HepG2 (cell line): ENCODE results near the gene HIF1AN. TPM values are rescaled to one million over a fixed set of nuclear protein-coding genes. Genes with fewer than 3 reads are reported as not detected.

Experiments used
- EP300 ChIP-seq, 3 experiments: sonication (generic) in 1 of 3; formaldehyde crosslinking in 1 of 3; IDR thresholded peaks; 2 replicates each; pipeline versions ENCODE4 v1.5.1 to v1.6.1; 2011 to 2020; ENCODE audit warnings: low read depth in 2 of 3, low read length in 2 of 3, borderline replicate concordance in 1 of 3, improper control_type of control experiment in 1 of 3, mild to moderate bottlenecking in 1 of 3, missing genetic modification reagents in 1 of 3, moderate library complexity in 1 of 3
- GPN1 ChIP-seq: sonication (generic); formaldehyde crosslinking; IDR thresholded peaks from 2 replicates; pipeline ENCODE4 v1.5.1; 2020; ENCODE audit warnings: missing genetic modification reagents, borderline replicate concordance
- HNRNPH1 ChIP-seq: fragments of 200-400 bp; formaldehyde crosslinking; optimal IDR thresholded peaks from 2 replicates; pipeline ENCODE3; 2017; ENCODE audit warnings: mild to moderate bottlenecking, low read depth, low read length
- HNRNPL ChIP-seq: fragments of 200-400 bp; formaldehyde crosslinking; IDR thresholded peaks from 2 replicates; pipeline ENCODE4 v1.6.1; 2017; ENCODE audit warnings: mild to moderate bottlenecking, low read depth, low read length
- MXI1 ChIP-seq: IDR thresholded peaks from 3 replicates; pipeline ENCODE4 v1.6.1; 2012; ENCODE audit warnings: low read depth, low read length, inconsistent platforms, borderline replicate concordance
- NPAS2 ChIP-seq: sonication (generic); formaldehyde crosslinking; IDR thresholded peaks from 2 replicates; pipeline ENCODE4 v1.8.0; 2022; ENCODE audit warnings: mild to moderate bottlenecking, missing genetic modification reagents, borderline replicate concordance
- RORA ChIP-seq: sonication (generic); formaldehyde crosslinking; IDR thresholded peaks from 2 replicates; pipeline ENCODE4 v1.5.0; 2020; ENCODE audit warnings: mild to moderate bottlenecking, missing genetic modification reagents, moderate library complexity
- SMC3 ChIP-seq: IDR thresholded peaks from 2 replicates; pipeline ENCODE4 v1.6.1; 2011; ENCODE audit warnings: low read length, improper control_type of control experiment
- YY1 ChIP-seq: IDR thresholded peaks from 2 replicates; pipeline ENCODE4 v1.6.1; 2011; ENCODE audit warnings: low read length, low read depth, moderate library complexity, mild to moderate bottlenecking; ENCODE audit not compliant: insufficient read depth, insufficient replicate concordance
- ZMAT3 ChIP-seq: sonication (generic); formaldehyde crosslinking; conservative IDR thresholded peaks from 2 replicates; pipeline ENCODE4 v1.7.0; 2021; ENCODE audit warnings: missing genetic modification reagents
- ZMYM3 ChIP-seq: sonication (generic); formaldehyde crosslinking; IDR thresholded peaks from 2 replicates; pipeline ENCODE4 v1.5.1; 2020; ENCODE audit warnings: mild to moderate bottlenecking, missing genetic modification reagents
- ZNF235 ChIP-seq: sonication (generic); formaldehyde crosslinking; IDR thresholded peaks from 2 replicates; pipeline ENCODE4 v1.8.1; 2023; ENCODE audit warnings: mild to moderate bottlenecking, missing genetic modification reagents, borderline replicate concordance
- ZNF446 ChIP-seq: sonication (generic); formaldehyde crosslinking; IDR thresholded peaks from 2 replicates; pipeline ENCODE4 v1.5.0; 2020; ENCODE audit warnings: mild to moderate bottlenecking, missing genetic modification reagents
- ZNF496 ChIP-seq: sonication (generic); formaldehyde crosslinking; IDR thresholded peaks from 2 replicates; pipeline ENCODE4 v1.8.1; 2023; ENCODE audit warnings: mild to moderate bottlenecking, moderate library complexity, missing genetic modification reagents; ENCODE audit not compliant: insufficient replicate concordance
- ZNF556 ChIP-seq: sonication (generic); formaldehyde crosslinking; IDR thresholded peaks from 2 replicates; pipeline ENCODE4 v1.4.0; 2020; ENCODE audit warnings: mild to moderate bottlenecking, missing genetic modification reagents, borderline replicate concordance
- polyA plus RNA-seq, 8 experiments: library from polyadenylated mRNA; depleted of rRNA in 3 of 8; stranded (reverse) in 7 of 8; unstranded in 1 of 8; fragments of >200 nt; fragmentation: Illumina TruSeq in 4 of 8; extraction: Trizol in 4 of 8; gene quantifications; 2 replicates each; pipeline versions ENCODE4 v1.2.1 to v1.2.3, GENCODE V29; 2011 to 2016; ENCODE audit warnings: low read depth in 4 of 8, missing spikeins in 1 of 8, mixed read lengths in 1 of 8; ENCODE audit not compliant: insufficient read depth in 1 of 8
- total RNA-seq, 5 experiments: library from RNA; depleted of rRNA; stranded (reverse); fragments of >200 nt; fragmentation: Illumina TruSeq; extraction: Trizol; gene quantifications; 2 replicates each; pipeline ENCODE4 v1.2.3, GENCODE V29; 2016; ENCODE audit warnings: low read depth in 1 of 5
- TF ChIP-seq, protein P1 (sequence below): IDR thresholded peaks from 2 replicates; pipeline ENCODE4 v1.6.1; 2016; ENCODE audit warnings: control low read depth
- TF ChIP-seq, protein P2 (sequence below): sonication (generic); formaldehyde crosslinking; IDR thresholded peaks from 2 replicates; pipeline ENCODE4 v1.4.0; 2020; ENCODE audit warnings: mild to moderate bottlenecking, missing genetic modification reagents
- TF ChIP-seq, protein P3 (sequence below): sonication (generic); formaldehyde crosslinking; IDR thresholded peaks from 2 replicates; pipeline ENCODE4 v1.8.0; 2022; ENCODE audit warnings: mild to moderate bottlenecking, missing genetic modification reagents
- TF ChIP-seq, protein P4 (sequence below): sonication (generic); formaldehyde crosslinking; IDR thresholded peaks from 2 replicates; pipeline ENCODE4 v1.4.0; 2020; ENCODE audit warnings: missing genetic modification reagents
- TF ChIP-seq, protein P5 (sequence below): sonication (generic); formaldehyde crosslinking; IDR thresholded peaks from 2 replicates; pipeline ENCODE4 v1.8.0; 2022; ENCODE audit warnings: missing genetic modification reagents, mild to moderate bottlenecking, inconsistent platforms, borderline replicate concordance

HIF1AN gene
- total and polyA plus RNA-seq, 2 of the 13 experiments (the other 11 are each of a cell fraction or from before 2014, with no cell fraction given) = 8.6 to 10.7 TPM

DNA sequence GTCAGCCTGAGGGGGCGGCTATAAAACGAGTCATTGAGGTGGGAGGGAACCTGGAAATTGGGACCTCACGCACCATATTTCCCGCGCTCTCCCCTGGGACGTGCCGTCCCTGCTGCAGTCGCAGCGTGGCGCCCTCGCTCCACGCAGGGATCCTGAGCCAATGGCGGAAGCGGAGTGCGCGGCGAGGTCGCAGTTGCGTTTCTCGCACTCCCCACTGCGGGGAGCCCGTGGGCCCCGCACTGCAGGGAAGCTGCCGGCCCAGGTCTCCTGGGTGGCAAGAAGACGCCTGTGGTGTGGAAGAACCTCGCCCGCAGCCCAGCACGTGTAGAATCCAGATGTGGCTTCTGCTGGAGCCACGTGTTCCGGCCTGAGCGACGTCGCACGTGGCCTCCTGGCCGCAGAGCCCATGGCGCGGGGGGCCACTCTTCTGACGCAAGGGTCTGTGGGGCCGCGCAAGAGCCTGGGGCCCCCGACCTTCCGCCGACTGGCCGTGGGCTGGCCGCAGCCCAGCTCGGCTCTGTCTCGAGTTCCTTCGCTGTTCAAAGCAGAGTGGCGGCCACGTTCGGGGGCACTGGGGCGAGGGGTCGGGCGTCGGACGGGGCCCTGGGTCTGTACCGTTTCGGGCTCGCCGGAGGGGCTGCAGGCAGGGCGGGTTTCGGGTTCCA is 26.4 kb downstream of the HIF1AN start (continued):
- TF ChIP-seq, protein P1, sequence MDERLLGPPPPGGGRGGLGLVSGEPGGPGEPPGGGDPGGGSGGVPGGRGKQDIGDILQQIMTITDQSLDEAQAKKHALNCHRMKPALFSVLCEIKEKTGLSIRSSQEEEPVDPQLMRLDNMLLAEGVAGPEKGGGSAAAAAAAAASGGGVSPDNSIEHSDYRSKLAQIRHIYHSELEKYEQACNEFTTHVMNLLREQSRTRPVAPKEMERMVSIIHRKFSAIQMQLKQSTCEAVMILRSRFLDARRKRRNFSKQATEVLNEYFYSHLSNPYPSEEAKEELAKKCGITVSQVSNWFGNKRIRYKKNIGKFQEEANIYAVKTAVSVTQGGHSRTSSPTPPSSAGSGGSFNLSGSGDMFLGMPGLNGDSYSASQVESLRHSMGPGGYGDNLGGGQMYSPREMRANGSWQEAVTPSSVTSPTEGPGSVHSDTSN (CRISPR knock-in tag) = no peak
- TF ChIP-seq ZNF556 (CRISPR knock-in tag) = no peak
- TF ChIP-seq HNRNPL = no peak
- peak; percentile 14; the same call in 1 of the 2 replicates for TF ChIP-seq SMC3
- TF ChIP-seq GPN1 = no peak
- no peak for TF ChIP-seq MXI1
- no peak for TF ChIP-seq HNRNPH1
- no peak for TF ChIP-seq RORA (CRISPR knock-in tag)
- TF ChIP-seq, protein P2, sequence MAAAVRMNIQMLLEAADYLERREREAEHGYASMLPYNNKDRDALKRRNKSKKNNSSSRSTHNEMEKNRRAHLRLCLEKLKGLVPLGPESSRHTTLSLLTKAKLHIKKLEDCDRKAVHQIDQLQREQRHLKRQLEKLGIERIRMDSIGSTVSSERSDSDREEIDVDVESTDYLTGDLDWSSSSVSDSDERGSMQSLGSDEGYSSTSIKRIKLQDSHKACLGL = no peak
- TF ChIP-seq YY1 = peak; percentile 84
- TF ChIP-seq, protein P3, sequence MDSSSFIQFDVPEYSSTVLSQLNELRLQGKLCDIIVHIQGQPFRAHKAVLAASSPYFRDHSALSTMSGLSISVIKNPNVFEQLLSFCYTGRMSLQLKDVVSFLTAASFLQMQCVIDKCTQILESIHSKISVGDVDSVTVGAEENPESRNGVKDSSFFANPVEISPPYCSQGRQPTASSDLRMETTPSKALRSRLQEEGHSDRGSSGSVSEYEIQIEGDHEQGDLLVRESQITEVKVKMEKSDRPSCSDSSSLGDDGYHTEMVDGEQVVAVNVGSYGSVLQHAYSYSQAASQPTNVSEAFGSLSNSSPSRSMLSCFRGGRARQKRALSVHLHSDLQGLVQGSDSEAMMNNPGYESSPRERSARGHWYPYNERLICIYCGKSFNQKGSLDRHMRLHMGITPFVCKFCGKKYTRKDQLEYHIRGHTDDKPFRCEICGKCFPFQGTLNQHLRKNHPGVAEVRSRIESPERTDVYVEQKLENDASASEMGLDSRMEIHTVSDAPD (CRISPR knock-in tag) = no peak
- no peak for TF ChIP-seq ZNF235 (CRISPR knock-in tag)
- TF ChIP-seq, protein P4, sequence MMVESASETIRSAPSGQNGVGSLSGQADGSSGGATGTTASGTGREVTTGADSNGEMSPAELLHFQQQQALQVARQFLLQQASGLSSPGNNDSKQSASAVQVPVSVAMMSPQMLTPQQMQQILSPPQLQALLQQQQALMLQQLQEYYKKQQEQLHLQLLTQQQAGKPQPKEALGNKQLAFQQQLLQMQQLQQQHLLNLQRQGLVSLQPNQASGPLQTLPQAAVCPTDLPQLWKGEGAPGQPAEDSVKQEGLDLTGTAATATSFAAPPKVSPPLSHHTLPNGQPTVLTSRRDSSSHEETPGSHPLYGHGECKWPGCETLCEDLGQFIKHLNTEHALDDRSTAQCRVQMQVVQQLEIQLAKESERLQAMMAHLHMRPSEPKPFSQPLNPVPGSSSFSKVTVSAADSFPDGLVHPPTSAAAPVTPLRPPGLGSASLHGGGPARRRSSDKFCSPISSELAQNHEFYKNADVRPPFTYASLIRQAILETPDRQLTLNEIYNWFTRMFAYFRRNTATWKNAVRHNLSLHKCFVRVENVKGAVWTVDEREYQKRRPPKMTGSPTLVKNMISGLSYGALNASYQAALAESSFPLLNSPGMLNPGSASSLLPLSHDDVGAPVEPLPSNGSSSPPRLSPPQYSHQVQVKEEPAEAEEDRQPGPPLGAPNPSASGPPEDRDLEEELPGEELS (CRISPR knock-in tag) = no peak
- no peak for TF ChIP-seq EP300 (IDR thresholded peaks at IDR 0.05; ENCODE audit: low read depth in 2 of 2, low read length in 2 of 2)
- no peak for TF ChIP-seq EP300 (CRISPR knock-in tag; IDR thresholded peaks at IDR 0.05; ENCODE audit: borderline replicate concordance)
- no peak for TF ChIP-seq ZMAT3 (CRISPR knock-in tag)
- no peak for TF ChIP-seq ZNF446
- TF ChIP-seq, protein P5, sequence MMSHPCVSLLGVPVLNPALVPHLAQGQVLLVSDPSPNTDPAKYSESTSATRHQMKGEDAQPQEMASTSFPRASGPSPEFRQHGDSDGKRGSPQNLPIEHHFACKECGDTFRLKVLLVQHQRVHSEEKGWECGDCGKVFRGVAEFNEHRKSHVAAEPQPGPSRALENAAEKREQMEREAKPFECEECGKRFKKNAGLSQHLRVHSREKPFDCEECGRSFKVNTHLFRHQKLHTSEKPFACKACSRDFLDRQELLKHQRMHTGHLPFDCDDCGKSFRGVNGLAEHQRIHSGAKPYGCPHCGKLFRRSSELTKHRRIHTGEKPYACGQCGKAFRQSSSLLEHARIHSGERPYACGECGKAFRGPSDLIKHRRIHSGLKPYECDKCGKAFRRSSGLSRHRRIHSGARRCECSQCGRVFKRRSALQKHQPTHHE (CRISPR knock-in tag) = no peak
- no peak for TF ChIP-seq NPAS2 (CRISPR knock-in tag)
- no peak for TF ChIP-seq ZNF496
- TF ChIP-seq ZMYM3 = no peak
